ENCODE measurements around the gene DHX38. TPM values are rescaled to one million over a fixed set of nuclear protein-coding genes. Genes with fewer than 3 reads are reported as not detected.

Gene DHX38
- polyA plus RNA-seq, 1 of the 3 experiments (the other 2 are of a cell fraction), result 75.0 TPM

DNA sequence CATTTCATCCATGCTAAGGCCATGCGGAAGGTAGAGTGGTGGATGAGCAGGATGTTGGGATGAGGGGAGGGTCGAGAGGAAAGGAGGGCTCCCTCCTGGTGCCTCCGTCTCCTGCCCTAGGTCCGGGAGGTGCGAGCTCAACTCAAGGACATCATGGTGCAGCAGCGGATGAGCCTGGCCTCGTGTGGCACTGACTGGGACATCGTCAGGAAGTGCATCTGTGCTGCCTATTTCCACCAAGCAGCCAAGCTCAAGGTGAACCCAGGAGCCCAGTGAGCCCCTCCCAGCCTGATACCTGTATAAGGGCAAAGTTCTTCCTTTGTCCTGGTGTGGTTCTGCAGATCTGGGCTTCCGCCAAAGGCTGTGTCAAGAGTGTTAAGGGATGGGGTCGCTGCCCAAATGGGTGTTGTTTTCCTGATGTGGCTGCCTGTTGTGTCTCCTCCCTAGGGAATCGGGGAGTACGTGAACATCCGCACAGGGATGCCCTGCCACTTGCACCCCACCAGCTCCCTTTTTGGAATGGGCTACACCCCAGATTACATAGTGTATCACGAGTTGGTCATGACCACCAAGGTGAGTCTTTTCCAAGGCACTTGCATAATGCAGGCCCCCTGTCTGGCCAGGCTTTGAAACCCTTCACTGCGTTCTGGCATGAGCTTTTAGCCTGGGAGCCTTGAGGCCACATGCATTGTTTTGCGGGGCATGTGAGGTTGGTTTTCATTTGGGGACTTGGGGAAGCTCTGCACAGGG lies 14.9 kb downstream of the DHX38 start:
- no peaks in the 10 kb centered on the region for H3K9me2 ChIP-seq
- no peak for DNase-seq
- no peaks in the 10 kb centered on the region for H3K4me1 ChIP-seq (ENCODE audit: control insufficient read depth in 1 of 2, insufficient read depth in 2 of 2, low read depth in 1 of 2, low read length in 1 of 2)
- TF ChIP-seq EZH2phosphoT487 (IDR thresholded peaks at IDR 0.05; ENCODE audit: borderline replicate concordance, low read depth) (no peak), TEAD4 (IDR thresholded peaks at IDR 0.05; ENCODE audit: borderline replicate concordance, insufficient read depth) (no peak), ELF1 (IDR thresholded peaks at IDR 0.05) (no peak), EP300 (IDR thresholded peaks at IDR 0.05; ENCODE audit: borderline replicate concordance in 1 of 2, low read depth in 1 of 2, low read length in 1 of 2) (no peak), RXRA (IDR thresholded peaks at IDR 0.05; ENCODE audit: borderline replicate concordance, low read depth) (no peak), JUND (IDR thresholded peaks at IDR 0.05) (no peak), YY1 (IDR thresholded peaks at IDR 0.05; ENCODE audit: low read depth) (no peak), RAD21 (IDR thresholded peaks at IDR 0.05; ENCODE audit: low read length) (no peak), MXI1 (IDR thresholded peaks at IDR 0.05; ENCODE audit: low read depth, low read length) (no peak), TAF1 (IDR thresholded peaks at IDR 0.05; ENCODE audit: borderline replicate concordance, low read depth, low read length) (no peak), POLR2AphosphoS5 (IDR thresholded peaks at IDR 0.05; ENCODE audit: low read depth, low read length) (no peak), CHD2 (IDR thresholded peaks at IDR 0.05; ENCODE audit: low read length, partially characterized antibody) (no peak), TCF12 (IDR thresholded peaks at IDR 0.05) (no peak), SIN3A (IDR thresholded peaks at IDR 0.05; ENCODE audit: borderline replicate concordance, low read depth, low read length) (no peak)
- TF ChIP-seq, protein P1, sequence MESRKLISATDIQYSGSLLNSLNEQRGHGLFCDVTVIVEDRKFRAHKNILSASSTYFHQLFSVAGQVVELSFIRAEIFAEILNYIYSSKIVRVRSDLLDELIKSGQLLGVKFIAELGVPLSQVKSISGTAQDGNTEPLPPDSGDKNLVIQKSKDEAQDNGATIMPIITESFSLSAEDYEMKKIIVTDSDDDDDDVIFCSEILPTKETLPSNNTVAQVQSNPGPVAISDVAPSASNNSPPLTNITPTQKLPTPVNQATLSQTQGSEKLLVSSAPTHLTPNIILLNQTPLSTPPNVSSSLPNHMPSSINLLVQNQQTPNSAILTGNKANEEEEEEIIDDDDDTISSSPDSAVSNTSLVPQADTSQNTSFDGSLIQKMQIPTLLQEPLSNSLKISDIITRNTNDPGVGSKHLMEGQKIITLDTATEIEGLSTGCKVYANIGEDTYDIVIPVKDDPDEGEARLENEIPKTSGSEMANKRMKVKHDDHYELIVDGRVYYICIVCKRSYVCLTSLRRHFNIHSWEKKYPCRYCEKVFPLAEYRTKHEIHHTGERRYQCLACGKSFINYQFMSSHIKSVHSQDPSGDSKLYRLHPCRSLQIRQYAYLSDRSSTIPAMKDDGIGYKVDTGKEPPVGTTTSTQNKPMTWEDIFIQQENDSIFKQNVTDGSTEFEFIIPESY (IDR thresholded peaks at IDR 0.05; ENCODE audit: borderline replicate concordance, low read depth), result no peak
- TF ChIP-seq, protein P2, sequence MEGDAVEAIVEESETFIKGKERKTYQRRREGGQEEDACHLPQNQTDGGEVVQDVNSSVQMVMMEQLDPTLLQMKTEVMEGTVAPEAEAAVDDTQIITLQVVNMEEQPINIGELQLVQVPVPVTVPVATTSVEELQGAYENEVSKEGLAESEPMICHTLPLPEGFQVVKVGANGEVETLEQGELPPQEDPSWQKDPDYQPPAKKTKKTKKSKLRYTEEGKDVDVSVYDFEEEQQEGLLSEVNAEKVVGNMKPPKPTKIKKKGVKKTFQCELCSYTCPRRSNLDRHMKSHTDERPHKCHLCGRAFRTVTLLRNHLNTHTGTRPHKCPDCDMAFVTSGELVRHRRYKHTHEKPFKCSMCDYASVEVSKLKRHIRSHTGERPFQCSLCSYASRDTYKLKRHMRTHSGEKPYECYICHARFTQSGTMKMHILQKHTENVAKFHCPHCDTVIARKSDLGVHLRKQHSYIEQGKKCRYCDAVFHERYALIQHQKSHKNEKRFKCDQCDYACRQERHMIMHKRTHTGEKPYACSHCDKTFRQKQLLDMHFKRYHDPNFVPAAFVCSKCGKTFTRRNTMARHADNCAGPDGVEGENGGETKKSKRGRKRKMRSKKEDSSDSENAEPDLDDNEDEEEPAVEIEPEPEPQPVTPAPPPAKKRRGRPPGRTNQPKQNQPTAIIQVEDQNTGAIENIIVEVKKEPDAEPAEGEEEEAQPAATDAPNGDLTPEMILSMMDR (IDR thresholded peaks at IDR 0.05), result no peak
- TF ChIP-seq, protein P3, sequence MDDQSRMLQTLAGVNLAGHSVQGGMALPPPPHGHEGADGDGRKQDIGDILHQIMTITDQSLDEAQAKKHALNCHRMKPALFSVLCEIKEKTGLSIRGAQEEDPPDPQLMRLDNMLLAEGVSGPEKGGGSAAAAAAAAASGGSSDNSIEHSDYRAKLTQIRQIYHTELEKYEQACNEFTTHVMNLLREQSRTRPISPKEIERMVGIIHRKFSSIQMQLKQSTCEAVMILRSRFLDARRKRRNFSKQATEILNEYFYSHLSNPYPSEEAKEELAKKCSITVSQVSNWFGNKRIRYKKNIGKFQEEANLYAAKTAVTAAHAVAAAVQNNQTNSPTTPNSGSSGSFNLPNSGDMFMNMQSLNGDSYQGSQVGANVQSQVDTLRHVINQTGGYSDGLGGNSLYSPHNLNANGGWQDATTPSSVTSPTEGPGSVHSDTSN (IDR thresholded peaks at IDR 0.05), result no peak
- TF ChIP-seq, protein P4, sequence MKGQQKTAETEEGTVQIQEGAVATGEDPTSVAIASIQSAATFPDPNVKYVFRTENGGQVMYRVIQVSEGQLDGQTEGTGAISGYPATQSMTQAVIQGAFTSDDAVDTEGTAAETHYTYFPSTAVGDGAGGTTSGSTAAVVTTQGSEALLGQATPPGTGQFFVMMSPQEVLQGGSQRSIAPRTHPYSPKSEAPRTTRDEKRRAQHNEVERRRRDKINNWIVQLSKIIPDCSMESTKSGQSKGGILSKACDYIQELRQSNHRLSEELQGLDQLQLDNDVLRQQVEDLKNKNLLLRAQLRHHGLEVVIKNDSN (IDR thresholded peaks at IDR 0.05; ENCODE audit: borderline replicate concordance, low read depth), result no peak
- no peaks in the 10 kb centered on the region for H3K9me3 ChIP-seq
- no peak overlapping the region for H3K27ac ChIP-seq (ENCODE audit: low read depth in 2 of 2, low read length in 1 of 2)
- H3K9ac ChIP-seq, result no peak overlapping the region
- no peaks in the 10 kb centered on the region for H3K27me3 ChIP-seq (ENCODE audit: insufficient read depth)
- no peak overlapping the region for H2AFZ ChIP-seq (ENCODE audit: low read depth)
- H3K4me3 ChIP-seq (ENCODE audit: low read depth in 2 of 2, low read length in 1 of 2), result no peak overlapping the region
- H3K4me2 ChIP-seq, result no peak overlapping the region
- H3F3A ChIP-seq (replicated peaks; ENCODE audit: insufficient read depth), result no peaks in the 10 kb centered on the region
- peaks cover 28 to 93% of the 10 kb centered on the region in 2 experiments for H3K36me3 ChIP-seq (replicated peaks in 1 of 2; ENCODE audit: control insufficient read depth in 1 of 2, insufficient read depth in 2 of 2, low read length in 1 of 2)
- CTCF ChIA-PET, result interaction anchor here (1.3 kb wide), 1 partner anchor 9 kb away, joined by 3 read pairs; no protein-coding TSS in a partner anchor
- POLR2A ChIA-PET, result no interaction called here
- H3K79me2 ChIP-seq (ENCODE audit: insufficient read depth), result no peaks in the 10 kb centered on the region
- 91% methylated on average over 15 of the region's 16 CpGs for WGBS (ENCODE audit: low lambda C conversion rate)
- H4K20me1 ChIP-seq (ENCODE audit: insufficient read depth), result no peaks in the 10 kb centered on the region

Measured in SK-N-SH (cell line).